Ishikawa (cell line): ENCODE data around the gene SCAPER.

Experiments
- FOXM1 ChIP-seq: IDR thresholded peaks from 2 replicates; pipeline ENCODE4 v1.6.1; 2012; ENCODE audit warnings: low read depth, borderline replicate concordance
- MAX ChIP-seq: IDR thresholded peaks from 2 replicates; pipeline ENCODE4 v1.6.1; 2012

- TF ChIP-seq MAX (no peak), FOXM1 (no peak)
Measured at GRCh38 chr15:76572983-76573314, 332.2 kb downstream of the SCAPER start.
